Fibroblast of lung (primary cell): Measurements from ENCODE around the gene TSSC4. TPM values are rescaled to one million over a fixed set of nuclear protein-coding genes. Genes with fewer than 3 reads are reported as not detected.

Source experiments
- DNase-seq, 2 donors: peaks; one replicate each; pipeline versions ENCODE4 v3.0.0 to v3.0.0-alpha.2; 2010; ENCODE audit warnings: low read depth in 2 of 2
- H2AFZ ChIP-seq: 2 replicates; pipeline ENCODE4 v1.5.1; 2012; ENCODE audit warnings: low read length, control low read depth, inconsistent platforms
- H3K27ac ChIP-seq: 2 replicates; pipeline ENCODE4 v1.5.1; 2011; ENCODE audit warnings: low read length, control low read depth; ENCODE audit not compliant: insufficient read depth
- H3K27me3 ChIP-seq: 2 replicates; pipeline ENCODE4 v1.5.1; 2011; ENCODE audit warnings: mild to moderate bottlenecking, low read length; ENCODE audit not compliant: control insufficient read depth, insufficient read depth
- H3K36me3 ChIP-seq: 2 replicates; pipeline ENCODE4 v1.5.1; 2011; ENCODE audit warnings: low read length; ENCODE audit not compliant: control insufficient read depth, insufficient read depth
- H3K4me1 ChIP-seq: 2 replicates; pipeline ENCODE4 v1.5.1; 2011; ENCODE audit warnings: low read length; ENCODE audit not compliant: control insufficient read depth, insufficient read depth; ENCODE audit errors: extremely low read depth
- H3K4me2 ChIP-seq: 2 replicates; pipeline ENCODE4 v1.5.1; 2011; ENCODE audit warnings: low read length, control low read depth; ENCODE audit not compliant: insufficient read depth; ENCODE audit errors: extremely low read depth
- H3K4me3 ChIP-seq, 4 experiments: fragments of 200-600 bp in 1 of 4; sonication (generic) in 1 of 4; replicated peaks in 1 of 4; 2 replicates each; pipeline ENCODE4 v1.5.1; 2011 to 2016; ENCODE audit warnings: low read length in 4 of 4, low read depth in 3 of 4, mild to moderate bottlenecking in 3 of 4, control low read depth in 2 of 4, inconsistent platforms in 1 of 4, mixed read lengths in 1 of 4; ENCODE audit not compliant: insufficient read depth in 1 of 4; ENCODE audit errors: control extremely low read depth in 1 of 4
- H3K79me2 ChIP-seq: 2 replicates; pipeline ENCODE4 v1.5.1; 2012; ENCODE audit warnings: mild to moderate bottlenecking, low read length, inconsistent platforms; ENCODE audit not compliant: control insufficient read depth, insufficient read depth
- H3K9ac ChIP-seq: 2 replicates; pipeline ENCODE4 v1.5.1; 2011; ENCODE audit warnings: mild to moderate bottlenecking, low read length, control low read depth; ENCODE audit not compliant: insufficient read depth
- H3K9me3 ChIP-seq: 2 replicates; pipeline ENCODE4 v1.5.1; 2012; ENCODE audit warnings: low read depth, low read length; ENCODE audit not compliant: control insufficient read depth, insufficient read depth
- H4K20me1 ChIP-seq: 2 replicates; pipeline ENCODE4 v1.5.1; 2011; ENCODE audit warnings: low read length; ENCODE audit not compliant: control insufficient read depth, insufficient read depth; ENCODE audit errors: extremely low read depth
- CTCF ChIP-seq, 2 donors: IDR thresholded peaks in 1 of 2; conservative IDR thresholded peaks in 1 of 2; 1 replicate in 1 of 2; 2 replicates in 1 of 2; pipeline ENCODE4 v1.5.1; 2011 to 2012; ENCODE audit warnings: low read length in 2 of 2, control low read depth in 1 of 2, inconsistent platforms in 1 of 2, low read depth in 1 of 2, mild to moderate bottlenecking in 1 of 2
- EZH2 ChIP-seq: IDR thresholded peaks from 2 replicates; pipeline ENCODE4 v1.5.1; 2012; ENCODE audit warnings: low read length, control low read depth, mild to moderate bottlenecking; ENCODE audit errors: missing control alignments
- polyA plus RNA-seq, 2 donors: library from polyadenylated mRNA; depleted of rRNA in 1 of 2; stranded (reverse) in 1 of 2; unstranded in 1 of 2; fragments of >200 nt; gene quantifications; 2 replicates each; pipeline ENCODE4 v1.2.1, GENCODE V29; 2011 to 2012; ENCODE audit warnings: missing spikeins in 1 of 2
- total RNA-seq: library from RNA; depleted of rRNA; stranded (reverse); fragments of >200 nt; gene quantifications from 2 replicates; pipeline ENCODE4 v1.2.1, GENCODE V29; 2014

TSSC4 gene
- total and polyA plus RNA-seq, 2 donors (not counting 1 experiment from before 2014, with no cell fraction given) = 8.8 to 48.7 TPM

- Histone ChIP-seq H3K9me3 (no peaks in the 10 kb centered on the region), H3K79me2 (no peaks in the 10 kb centered on the region), H3K36me3 (no peaks in the 10 kb centered on the region), H3K27me3 (no peaks in the 10 kb centered on the region), H2AFZ (no peak overlapping the region), H3K4me1 (no peaks in the 10 kb centered on the region), H3K9ac (no peak overlapping the region), H3K4me3 (no peak overlapping the region), H3K4me2 (no peak overlapping the region), H3K27ac (no peak overlapping the region), H4K20me1 (no peaks in the 10 kb centered on the region)
- no peak for DNase-seq
- TF ChIP-seq EZH2 (no peak), CTCF (conservative IDR thresholded peaks at IDR 0.05 in 1 of 2, IDR thresholded peaks at IDR 0.05 in 1 of 2; ENCODE audit: low read depth in 1 of 2, low read length in 2 of 2) (no peak)
Observed at GRCh38 chr11:2358754-2359442, 41.7 kb upstream of the TSSC4 start.

- Histone ChIP-seq H3K9me3 (no peaks in the 10 kb centered on the region), H3K4me3 (no peak overlapping the region), H3K79me2 (no peaks in the 10 kb centered on the region), H2AFZ (no peak overlapping the region), H3K27ac (no peak overlapping the region), H4K20me1 (no peaks in the 10 kb centered on the region), H3K4me2 (no peak overlapping the region), H3K4me1 (no peaks in the 10 kb centered on the region), H3K27me3 (no peaks in the 10 kb centered on the region), H3K36me3 (no peaks in the 10 kb centered on the region), H3K9ac (no peak overlapping the region)
- no peak for DNase-seq
- no peak for TF ChIP-seq EZH2
Observed at GRCh38 chr11:2359557-2359956, 41.0 kb upstream of the TSSC4 start.

- Histone ChIP-seq H3K9me3 (no peaks in the 10 kb centered on the region), H3K4me2 (no peak overlapping the region), H3K4me3 (no peak overlapping the region), H2AFZ (no peak overlapping the region), H3K79me2 (no peaks in the 10 kb centered on the region), H3K4me1 (no peaks in the 10 kb centered on the region), H3K9ac (no peak overlapping the region), H3K27me3 (no peaks in the 10 kb centered on the region), H4K20me1 (no peaks in the 10 kb centered on the region), H3K27ac (no peak overlapping the region), H3K36me3 (no peaks in the 10 kb centered on the region)
- DNase-seq = no peak
- no peak for TF ChIP-seq CTCF (conservative IDR thresholded peaks at IDR 0.05 in 1 of 2, IDR thresholded peaks at IDR 0.05 in 1 of 2; ENCODE audit: low read depth in 1 of 2, low read length in 2 of 2)
- no peak for TF ChIP-seq EZH2
Observed at GRCh38 chr11:2360081-2360642, 40.4 kb upstream of the TSSC4 start.
